Ovary (tissue), 9 donors: Measurements from ENCODE around the gene ST6GAL1. TPM values are rescaled to one million over a fixed set of nuclear protein-coding genes. Genes with fewer than 3 reads are reported as not detected.

Experiments
- DNase-seq, 5 donors: peaks; one replicate each; pipeline ENCODE4 v3.0.0-alpha.2; 2019 to 2020
- H3K27ac ChIP-seq, 2 donors: fragments of 200-600 bp; one replicate each; pipeline versions ENCODE4 v1.5.1 to v1.8.0; 2019 to 2022
- H3K27me3 ChIP-seq: fragments of 200-600 bp; one replicate; pipeline ENCODE4 v1.8.0; 2022
- H3K36me3 ChIP-seq: fragments of 200-600 bp; sonication (generic); one replicate; pipeline ENCODE4 v1.5.1; 2019
- H3K4me1 ChIP-seq: one replicate; pipeline ENCODE4 v1.8.1; 2013; ENCODE audit warnings: mild to moderate bottlenecking, moderate library complexity; ENCODE audit not compliant: insufficient read depth
- H3K4me3 ChIP-seq: fragments of 200-600 bp; sonication (generic); one replicate; pipeline ENCODE4 v1.5.1; 2017
- H3K9me3 ChIP-seq, 2 donors: fragments of 200-600 bp in 1 of 2; sonication (generic) in 1 of 2; one replicate each; pipeline versions ENCODE4 v1.5.1 to v1.8.1; 2013 to 2019; ENCODE audit warnings: mild to moderate bottlenecking in 1 of 2, moderate library complexity in 1 of 2
- EP300 ChIP-seq: sonication (generic); formaldehyde crosslinking; IDR thresholded peaks from one replicate; pipeline ENCODE4 v1.6.1; 2017; ENCODE audit warnings: antibody characterized with exemption
- POLR2A ChIP-seq: fragments of 450-650 bp; IDR thresholded peaks from one replicate; pipeline ENCODE4 v1.6.1; 2017; ENCODE audit warnings: antibody characterized with exemption, mild to moderate bottlenecking, moderate library complexity
- WGBS, 3 donors: extraction: QIAGEN DNeasy Blood & Tissue Kit in 1 of 3; methylation state at CpG; one replicate each; pipeline versions ENCODE4 v1.1.5 to v1.1.7; 2013 to 2017; 5-methylcytosine and 5-hydroxymethylcytosine counted together
- intact Hi-C, 4 donors: fragments of 100-400 bp; cut with DNase I; formaldehyde crosslinking; loops; one replicate each; pipeline versions ENCODE4 v1.11.0 to v1.15.1; 2022 to 2023
- polyA plus RNA-seq, 2 donors: library from polyadenylated mRNA; stranded (reverse); fragments of 200-250 nt in 1 of 2; fragments of 350-450 nt in 1 of 2; fragmentation: Illumina TruSeq in 1 of 2; extraction: RNeasy Lipid Tissue Mini Kit (QIAGEN cat#74804) in 1 of 2; gene quantifications; one replicate each; pipeline ENCODE4 v1.2.3, GENCODE V29; 2013 to 2014
- total RNA-seq, 7 donors: library from RNA; depleted of rRNA in 2 of 7; stranded (reverse); fragments of >200 nt in 2 of 7; fragmentation: NEBNext Ultra II Directional in 3 of 7; extraction: Animal tissue kit (Norgen Biotek cat#: 25700) in 3 of 7; gene quantifications; one replicate each; pipeline versions ENCODE4 v1.1.0 to v1.2.4, GENCODE V29; 2016 to 2023
- TF ChIP-seq, protein P1 (sequence below), 3 donors: fragments of 450-650 bp in 2 of 3; fragments of 200-600 bp in 1 of 3; IDR thresholded peaks; one replicate each; pipeline versions ENCODE4 v1.5.1 to v1.8.0; 2016 to 2022; ENCODE audit warnings: antibody characterized with exemption in 3 of 3, mild to moderate bottlenecking in 1 of 3
- donor health status: DM: no; HTN: no; CAD: no; lungs with moderate emphysema.
- donor health status: DM: no; HTN: no; CAD: no.
- donor health status: Bipolar disorder and iron deficiency.
- donor health status: DM: yes; HTN: yes; CAD: no.
- donor health status: DM: no; HTN: no; CAD: no.
- donor health status: DM: yes; HTN: yes; CAD: no.

ST6GAL1 gene
- total and polyA plus RNA-seq, 9 donors, result 10.6 to 55.2 (median 28.1) TPM

DNA sequence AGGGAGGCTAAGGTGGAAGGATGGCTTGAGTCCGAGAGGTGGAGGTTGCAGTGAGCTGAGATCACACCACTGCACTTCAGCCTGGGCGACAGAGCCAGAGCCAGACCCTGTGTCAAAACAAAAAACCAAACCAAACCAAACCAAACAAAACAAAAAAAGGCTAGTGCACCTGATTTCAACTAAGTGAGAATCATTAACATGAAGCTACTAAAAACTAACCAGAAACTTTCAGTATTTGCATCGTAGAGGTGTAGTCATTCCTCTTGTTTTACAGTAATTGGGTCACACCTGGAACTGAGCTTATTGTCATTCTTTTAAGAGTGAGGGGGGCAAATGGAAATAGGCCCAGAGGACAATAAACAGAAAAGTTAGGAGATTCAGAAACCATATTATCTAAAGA is 58.5 kb downstream of the ST6GAL1 start:
- no peak for TF ChIP-seq EP300
- TF ChIP-seq, protein P1, sequence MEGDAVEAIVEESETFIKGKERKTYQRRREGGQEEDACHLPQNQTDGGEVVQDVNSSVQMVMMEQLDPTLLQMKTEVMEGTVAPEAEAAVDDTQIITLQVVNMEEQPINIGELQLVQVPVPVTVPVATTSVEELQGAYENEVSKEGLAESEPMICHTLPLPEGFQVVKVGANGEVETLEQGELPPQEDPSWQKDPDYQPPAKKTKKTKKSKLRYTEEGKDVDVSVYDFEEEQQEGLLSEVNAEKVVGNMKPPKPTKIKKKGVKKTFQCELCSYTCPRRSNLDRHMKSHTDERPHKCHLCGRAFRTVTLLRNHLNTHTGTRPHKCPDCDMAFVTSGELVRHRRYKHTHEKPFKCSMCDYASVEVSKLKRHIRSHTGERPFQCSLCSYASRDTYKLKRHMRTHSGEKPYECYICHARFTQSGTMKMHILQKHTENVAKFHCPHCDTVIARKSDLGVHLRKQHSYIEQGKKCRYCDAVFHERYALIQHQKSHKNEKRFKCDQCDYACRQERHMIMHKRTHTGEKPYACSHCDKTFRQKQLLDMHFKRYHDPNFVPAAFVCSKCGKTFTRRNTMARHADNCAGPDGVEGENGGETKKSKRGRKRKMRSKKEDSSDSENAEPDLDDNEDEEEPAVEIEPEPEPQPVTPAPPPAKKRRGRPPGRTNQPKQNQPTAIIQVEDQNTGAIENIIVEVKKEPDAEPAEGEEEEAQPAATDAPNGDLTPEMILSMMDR (IDR thresholded peaks at IDR 0.05), result no peak
- no peak for TF ChIP-seq POLR2A
- WGBS, 3 donors, result 81 to 88% (median 86%) methylated on average over 3 of the region's 3 CpGs
- Histone ChIP-seq H3K27me3 (no peaks in the 10 kb centered on the region), H3K9me3 (no peaks in the 10 kb centered on the region), H3K27ac (no peak overlapping the region), H3K4me3 (no peak overlapping the region), H3K36me3 (no peaks in the 10 kb centered on the region), H3K4me1 (no peaks in the 10 kb centered on the region)
- intact Hi-C loops, result no loop called here
- no peak for DNase-seq

DNA sequence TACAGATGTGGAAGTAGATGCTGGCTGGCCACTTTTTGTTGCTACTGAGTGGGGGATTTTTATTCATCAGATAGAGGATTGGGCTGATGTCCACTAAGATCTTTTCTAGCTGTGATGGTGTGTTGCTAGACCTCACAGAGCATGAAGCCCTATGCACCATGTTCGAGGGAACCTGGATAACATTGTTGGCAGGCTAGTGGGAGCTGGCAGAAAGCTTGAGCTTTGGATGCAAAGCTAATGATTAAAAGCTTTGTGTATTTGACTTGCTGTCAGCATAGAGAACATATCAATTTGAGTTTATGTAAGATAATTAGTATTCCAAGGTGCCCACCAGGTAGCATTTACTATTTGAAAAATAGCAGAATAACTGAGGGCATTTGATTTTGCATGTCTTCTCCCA is 59.1 kb downstream of the ST6GAL1 start:
- no peaks in the 10 kb centered on the region for H3K36me3 ChIP-seq
- no peaks in the 10 kb centered on the region for H3K9me3 ChIP-seq
- 82 to 87% (median 85%) methylated on average over 1 of the region's 1 CpG for WGBS, 3 donors
- no peak overlapping the region for H3K4me3 ChIP-seq
- no peaks in the 10 kb centered on the region for H3K27me3 ChIP-seq
- H3K27ac ChIP-seq, result no peak overlapping the region
- intact Hi-C loops, result no loop called here
- TF ChIP-seq, protein P1 (IDR thresholded peaks at IDR 0.05), result no peak
- TF ChIP-seq EP300 (no peak), POLR2A (no peak)
- DNase-seq, result no peak
- no peaks in the 10 kb centered on the region for H3K4me1 ChIP-seq

DNA sequence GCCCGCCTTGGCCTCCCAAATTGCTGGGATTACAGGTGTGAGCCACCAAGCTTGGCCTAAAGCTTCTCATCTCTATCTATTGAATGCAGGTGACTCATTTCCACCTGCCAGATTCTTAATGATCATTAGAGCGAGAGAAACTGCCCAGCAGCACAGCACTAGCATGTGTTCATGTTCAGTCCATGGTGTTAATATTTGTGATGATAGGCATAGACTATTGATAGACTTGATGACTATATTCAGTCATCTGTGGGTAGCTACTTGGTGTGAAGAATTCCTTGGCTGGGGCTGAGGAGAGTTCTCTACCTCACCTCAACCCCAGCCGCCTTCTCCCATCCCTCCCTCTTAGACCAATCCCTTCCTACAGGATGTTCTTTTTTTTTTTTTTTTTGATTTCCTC is 60.0 kb downstream of the ST6GAL1 start:
- intact Hi-C loops, result no loop called here
- Histone ChIP-seq H3K9me3 (no peaks in the 10 kb centered on the region), H3K4me1 (no peaks in the 10 kb centered on the region), H3K27ac (no peak overlapping the region), H3K4me3 (no peak overlapping the region), H3K36me3 (no peaks in the 10 kb centered on the region), H3K27me3 (no peaks in the 10 kb centered on the region)
- DNase-seq, result no peak
- 96 to 97% (median 97%) methylated on average over 3 of the region's 3 CpGs for WGBS, 3 donors
- TF ChIP-seq EP300 (no peak), POLR2A (no peak)
- TF ChIP-seq, protein P1 (IDR thresholded peaks at IDR 0.05), result no peak

DNA sequence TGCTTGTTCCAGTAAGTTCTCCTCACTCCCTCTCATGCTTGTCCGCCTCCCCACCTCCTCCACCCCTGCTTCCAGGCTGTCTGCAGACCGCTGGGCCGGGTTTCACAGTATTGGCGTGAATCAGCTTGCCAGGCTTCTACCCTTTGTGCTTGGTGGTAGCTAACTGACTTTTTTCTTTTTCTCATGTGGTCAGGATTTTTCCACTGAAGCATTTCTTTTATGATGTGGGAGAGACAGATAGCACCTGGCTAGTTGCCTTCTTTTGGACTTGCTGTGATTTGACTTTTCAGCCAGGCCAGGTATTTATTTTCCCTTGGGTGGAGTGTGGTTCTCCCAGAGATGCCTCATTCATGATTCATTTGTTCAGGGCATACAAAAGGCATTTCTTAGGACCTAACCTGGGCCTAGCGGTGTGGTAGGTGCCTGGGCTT is 60.6 kb downstream of the ST6GAL1 start:
- Histone ChIP-seq H3K4me1 (no peaks in the 10 kb centered on the region), H3K9me3 (no peaks in the 10 kb centered on the region), H3K27me3 (no peaks in the 10 kb centered on the region), H3K36me3 (no peaks in the 10 kb centered on the region), H3K4me3 (no peak overlapping the region), H3K27ac (no peak overlapping the region)
- TF ChIP-seq POLR2A (no peak), EP300 (no peak)
- TF ChIP-seq, protein P1 (IDR thresholded peaks at IDR 0.05), result no peak
- no peak for DNase-seq
- WGBS, 3 donors, result 83 to 95% (median 85%) methylated on average over 5 of the region's 5 CpGs
- intact Hi-C loops, result no loop called here
